HCT116 (cell line): ENCODE results near the gene TBL2. TPM values are rescaled to one million over a fixed set of nuclear protein-coding genes. Genes with fewer than 3 reads are reported as not detected.
"Not testable (repeated sequence)": the region's sequence is repeated elsewhere in the genome, so short reads cannot be mapped to it uniquely, and the experiment has no call there.

Experiments used
- ATAC-seq: fragments of 200-7000 bp; cut with Tn5 transposase; 2 replicates; pipeline ENCODE4 v1.9.1; 2020; ENCODE audit warnings: mild to moderate bottlenecking, moderate library complexity
- BruUV-seq: library from RNA; stranded (reverse); fragments of 400-500 nt; replicated peaks from 2 replicates; lab custom pipeline; 2021; lab: Mats Ljungman, UMichigan
- CTCF ChIA-PET: fragments of 300-600 bp; sonication (Branson Sonifier 250); formaldehyde crosslinking; loops from one replicate; lab custom pipeline; 2021; ENCODE audit warnings: antibody characterized with exemption; lab: Charles Lee
- POLR2A ChIA-PET: fragments of 300-600, 350-600 bp; sonication (Branson Sonifier 250); formaldehyde crosslinking; loops from one replicate; lab custom pipeline; 2021; ENCODE audit warnings: antibody characterized with exemption; lab: Charles Lee
- RAD21 ChIA-PET, 2 experiments: fragments of 300-600 bp; sonication (Branson Sonifier 250); formaldehyde crosslinking; loops; one replicate each; lab custom pipeline; 2023; ENCODE audit warnings: low total read pairs in 2 of 2; ENCODE audit not compliant: uncharacterized antibody in 2 of 2, unreplicated experiment in 2 of 2, low non-redundant PET in 1 of 2; lab: Charles Lee
- DNase-seq: peaks from one replicate; pipeline ENCODE4 v3.0.0-alpha.2; 2010; ENCODE audit warnings: low read depth, low spot score
- H2AFZ ChIP-seq: fragments of 200-600 bp; shearing (Covaris generic), sonication (generic); 2 replicates; pipeline ENCODE4 v1.6.1; 2017; ENCODE audit warnings: low read depth, mixed run types, mixed read lengths, antibody characterized with exemption, low read length; ENCODE audit not compliant: poor library complexity, severe bottlenecking
- H3K27ac ChIP-seq: 2 replicates; pipeline ENCODE4 v1.5.1; 2012; ENCODE audit warnings: low read depth, low read length
- H3K27me3 ChIP-seq: fragments of 200-600 bp; sonication (generic); 2 replicates; pipeline ENCODE4 v1.6.1; 2016; ENCODE audit warnings: mixed run types, low read length, mixed read lengths; ENCODE audit not compliant: insufficient read depth
- H3K36me3 ChIP-seq, 2 experiments: fragments of 200-500 bp in 1 of 2; fragments of 200-600 bp in 1 of 2; sonication (Bioruptor generic) in 1 of 2; sonication (generic) in 1 of 2; 2 replicates each; pipeline versions ENCODE4 v1.5.1 to v1.6.1; 2014 to 2016; ENCODE audit warnings: low read length in 2 of 2, inconsistent platforms in 1 of 2, mixed read lengths in 1 of 2, mixed run types in 1 of 2; ENCODE audit not compliant: insufficient read depth in 2 of 2, control insufficient read depth in 1 of 2
- H3K4me1 ChIP-seq, 2 experiments: fragments of 200-600 bp in 1 of 2; sonication (generic) in 1 of 2; 2 replicates each; pipeline versions ENCODE4 v1.5.1 to v1.6.1; 2012 to 2017; ENCODE audit warnings: low read length in 2 of 2, inconsistent platforms in 1 of 2, mild to moderate bottlenecking in 1 of 2, mixed read lengths in 1 of 2, mixed run types in 1 of 2, moderate library complexity in 1 of 2; ENCODE audit not compliant: insufficient read depth in 2 of 2, control insufficient read depth in 1 of 2
- H3K4me2 ChIP-seq: fragments of 200-600 bp; sonication (generic); 2 replicates; pipeline ENCODE4 v1.6.1; 2017; ENCODE audit warnings: mixed run types, low read length, mixed read lengths
- H3K4me3 ChIP-seq, 2 experiments: fragments of 200-600 bp in 1 of 2; sonication (generic) in 1 of 2; replicated peaks in 1 of 2; 2 replicates each; pipeline ENCODE4 v1.5.1; 2011 to 2016; ENCODE audit warnings: low read length in 2 of 2, control low read depth in 1 of 2, low read depth in 1 of 2, mild to moderate bottlenecking in 1 of 2, mixed read lengths in 1 of 2, mixed run types in 1 of 2
- H3K79me2 ChIP-seq: fragments of 200-600 bp; sonication (generic); 2 replicates; pipeline ENCODE4 v1.6.1; 2017; ENCODE audit warnings: mild to moderate bottlenecking, mixed run types, low read length, moderate library complexity, mixed read lengths; ENCODE audit not compliant: insufficient read depth
- H3K9ac ChIP-seq: fragments of 200-600 bp; sonication (generic); 2 replicates; pipeline ENCODE4 v1.6.1; 2016; ENCODE audit warnings: low read length, mixed read lengths
- H3K9me2 ChIP-seq: fragments of 200-600 bp; sonication (generic), shearing (Covaris generic); 2 replicates; pipeline ENCODE4 v1.6.1; 2017; ENCODE audit warnings: mixed run types, mild to moderate bottlenecking, moderate library complexity; ENCODE audit not compliant: insufficient read depth
- H3K9me3 ChIP-seq, 2 experiments: fragments of 200-500 bp in 1 of 2; fragments of 200-600 bp in 1 of 2; sonication (Bioruptor generic) in 1 of 2; sonication (generic) in 1 of 2; 2 replicates each; pipeline ENCODE4 v1.6.1; 2014 to 2017; ENCODE audit warnings: low read length in 2 of 2, mixed read lengths in 2 of 2, inconsistent platforms in 1 of 2, low read depth in 1 of 2, mild to moderate bottlenecking in 1 of 2, mixed run types in 1 of 2, moderate library complexity in 1 of 2; ENCODE audit not compliant: control insufficient read depth in 1 of 2, insufficient read depth in 1 of 2
- H4K20me1 ChIP-seq: fragments of 200-600 bp; sonication (generic), shearing (Covaris generic); 2 replicates; pipeline ENCODE4 v1.6.1; 2017; ENCODE audit warnings: mixed run types, mild to moderate bottlenecking, moderate library complexity; ENCODE audit not compliant: insufficient read depth
- JUND ChIP-seq: IDR thresholded peaks from 2 replicates; pipeline ENCODE4 v1.6.1; 2012
- POLR2A ChIP-seq: IDR thresholded peaks from 2 replicates; pipeline ENCODE4 v1.7.0; 2011; ENCODE audit warnings: borderline replicate concordance; ENCODE audit not compliant: insufficient read depth, insufficient read length; ENCODE audit errors: extremely low read depth
- POLR2AphosphoS5 ChIP-seq: IDR thresholded peaks from 2 replicates; pipeline ENCODE4 v1.6.1; 2011; ENCODE audit warnings: mild to moderate bottlenecking, low read depth, low read length, moderate library complexity
- ZNF274 ChIP-seq: fragments of 200-500 bp; sonication (Bioruptor generic); IDR thresholded peaks from 2 replicates; pipeline ENCODE4 v1.6.1; 2014; ENCODE audit warnings: mild to moderate bottlenecking, low read depth, low read length, inconsistent platforms
- intact Hi-C: fragments of 100-400 bp; cut with micrococcal nuclease; formaldehyde crosslinking; loops from 2 replicates; pipeline ENCODE4 v1.10.0; 2022
- total RNA-seq: library from RNA; stranded (reverse); gene quantifications from one replicate; pipeline ENCODE4 v1.2.1, GENCODE V29; 2021; ENCODE audit not compliant: unreplicated experiment

The TBL2 gene
- total RNA-seq, 1 experiment from 2014 or later = 55.0 TPM

DNA sequence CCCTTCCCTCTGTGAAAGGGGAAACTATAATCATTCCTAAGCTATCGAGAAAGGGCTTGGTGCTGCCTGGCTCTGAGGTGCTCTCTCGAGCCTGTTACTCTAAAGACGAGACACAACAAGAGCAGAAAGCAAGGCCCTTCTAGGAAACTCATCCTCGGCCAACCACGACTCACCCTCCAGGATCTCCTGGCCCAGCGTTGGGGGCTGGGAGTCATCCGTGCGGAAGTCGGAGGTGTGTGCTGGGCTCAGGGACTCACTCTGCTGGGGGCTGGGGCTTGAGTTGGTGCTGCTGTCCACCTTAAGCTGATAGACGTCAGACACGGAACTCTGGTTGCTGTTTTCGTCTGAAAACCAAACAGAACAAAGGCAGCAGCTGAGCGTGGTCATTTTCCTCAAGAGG is 38.7 kb downstream of the TBL2 start:
- Histone ChIP-seq H3K4me3 (no peak overlapping the region), H3K4me2 (no peak overlapping the region), H3K9me2 (no peaks in the 10 kb centered on the region), H3K27ac (no peak overlapping the region), H3K36me3 (peaks cover 40 to 41% of the 10 kb centered on the region in 2 experiments; a peak in 3 of 4 replicates), H4K20me1 (no peaks in the 10 kb centered on the region), H3K9ac (no peak overlapping the region), H2AFZ (no peak overlapping the region), H3K4me1 (no peaks in the 10 kb centered on the region), H3K27me3 (no peaks in the 10 kb centered on the region), H3K79me2 (peaks cover 31% of the 10 kb centered on the region), H3K9me3 (no peaks in the 10 kb centered on the region)
- TF ChIP-seq POLR2A (no peak), JUND (no peak), ZNF274 (no peak), POLR2AphosphoS5 (no peak)
- DNase-seq = no peak
- ChIA-PET POLR2A (no interaction called here), RAD21 (no interaction called here), CTCF (no interaction called here)
- BruUV-seq = no TSS peak
- ATAC-seq = no peak
- intact Hi-C loops = no loop called here

DNA sequence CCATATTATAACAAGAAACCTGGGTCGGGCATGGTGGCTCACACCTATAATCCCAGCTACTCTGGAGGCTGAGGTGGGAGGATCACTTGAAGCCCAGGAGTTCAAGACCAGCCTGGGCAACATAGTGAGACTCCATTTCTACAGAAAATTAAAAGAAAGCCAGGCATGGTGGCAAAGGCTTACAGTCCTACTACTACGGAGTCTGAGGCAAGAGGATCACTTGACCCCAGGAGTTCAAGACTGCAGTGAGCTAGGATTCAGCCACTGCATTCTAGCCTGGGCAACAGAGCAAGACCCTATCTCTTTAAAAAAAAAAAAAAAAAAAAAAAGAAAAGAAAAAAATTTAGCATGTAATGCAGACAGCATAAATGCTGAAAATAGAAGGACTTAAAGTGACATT is 39.9 kb downstream of the TBL2 start:
- DNase-seq, H3K4me1 ChIP-seq, CTCF ChIA-PET, H4K20me1 ChIP-seq, H3K9me3 ChIP-seq, POLR2A ChIA-PET, H3K9me2 ChIP-seq, H3K27me3 ChIP-seq, RAD21 ChIA-PET, intact Hi-C loops, H3K4me3 ChIP-seq, H3K27ac ChIP-seq, ATAC-seq, BruUV-seq, H2AFZ ChIP-seq, H3K9ac ChIP-seq, H3K4me2 ChIP-seq: not testable (repeated sequence)
- Histone ChIP-seq H3K36me3 (peaks cover 37 to 40% of the 10 kb centered on the region in 2 experiments; a peak in 3 of 4 replicates), H3K79me2 (peaks cover 20% of the 10 kb centered on the region; the same call in 1 of the 2 replicates)
